ENCODE results near the gene SPATA7.
A peak's percentile ranks its signal among the peaks of the same experiment; 100 is the strongest.
"Not testable (repeated sequence)": the region's sequence is repeated elsewhere in the genome, so short reads cannot be mapped to it uniquely, and the experiment has no call there.

SPATA7 gene

GRCh38 chr14:88385212-88386101, at the start of gene SPATA7:
TSS of gene SPATA7 (plus strand) at chr14:88385657. CDS start at chr14:88385819, 162 bp downstream.
- peak; percentile 95 for DNase-seq

GRCh38 chr14:88340357-88340756, 45.1 kb upstream of the SPATA7 start:
- DNase-seq = no peak

GRCh38 chr14:88342980-88343379, 42.5 kb upstream of the SPATA7 start:
- no peak for DNase-seq

- DNase-seq = no peak
Observed at GRCh38 chr14:88346048-88346639, 39.3 kb upstream of the SPATA7 start.

GRCh38 chr14:88348546-88348945, 36.9 kb upstream of the SPATA7 start:
- no peak for DNase-seq

GRCh38 chr14:88351966-88352691, 33.3 kb upstream of the SPATA7 start:
- peak; percentile 53 for DNase-seq

- no peak for DNase-seq
Observed at GRCh38 chr14:88352698-88353097, 32.8 kb upstream of the SPATA7 start.

- no peak for DNase-seq
Observed at GRCh38 chr14:88354358-88354757, 31.1 kb upstream of the SPATA7 start.

- peak; percentile 40 for DNase-seq
Observed at GRCh38 chr14:88359500-88359899, 26.0 kb upstream of the SPATA7 start.

GRCh38 chr14:88363644-88364043, 21.8 kb upstream of the SPATA7 start:
- DNase-seq = no peak

- DNase-seq = no peak
Observed at GRCh38 chr14:88364710-88365413, 20.6 kb upstream of the SPATA7 start.

GRCh38 chr14:88369496-88369895, 16.0 kb upstream of the SPATA7 start:
- no peak for DNase-seq

- DNase-seq = no peak
Observed at GRCh38 chr14:88379706-88380343, 5.6 kb upstream of the SPATA7 start.

- peak; percentile 42 for DNase-seq
Observed at GRCh38 chr14:88380405-88380804, 5.1 kb upstream of the SPATA7 start.

- not testable (repeated sequence) for DNase-seq
Observed at GRCh38 chr14:88381634-88382033, 3.8 kb upstream of the SPATA7 start.

GRCh38 chr14:88384718-88385117, 739 bp upstream of the SPATA7 start:
- DNase-seq = no peak

GRCh38 chr14:88386256-88386794, 868 bp downstream of the SPATA7 start:
- no peak for DNase-seq

- DNase-seq = no peak
Observed at GRCh38 chr14:88388741-88389282, 3.4 kb downstream of the SPATA7 start.

- no peak for DNase-seq
Observed at GRCh38 chr14:88392609-88393008, 7.2 kb downstream of the SPATA7 start.

- no peak for DNase-seq
Observed at GRCh38 chr14:88411039-88411438, 25.6 kb downstream of the SPATA7 start.

GRCh38 chr14:88417594-88417993, 32.1 kb downstream of the SPATA7 start:
- DNase-seq = no peak

GRCh38 chr14:88420187-88420586, 34.7 kb downstream of the SPATA7 start:
- no peak for DNase-seq

Data from midbrain (tissue), 1 donor.